AG04450 (cell line): Measurements from ENCODE around the gene ONECUT1. TPM values are rescaled to one million over a fixed set of nuclear protein-coding genes. Genes with fewer than 3 reads are reported as not detected.

Experiments used
- CTCF ChIA-PET: fragments of 300-600, 350-600 bp; formaldehyde crosslinking; extraction: SDS; loops from one replicate; lab custom pipeline; 2022; ENCODE audit warnings: antibody characterized with exemption, inconsistent platforms; lab: Charles Lee
- POLR2A ChIA-PET: fragments of 350-600 bp; formaldehyde crosslinking; extraction: SDS; loops from one replicate; lab custom pipeline; 2021; ENCODE audit warnings: antibody characterized with exemption, inconsistent platforms; lab: Yijun Ruan, JAX
- DNase-seq: peaks from one replicate; pipeline ENCODE4 v3.0.0-alpha.2; 2011; ENCODE audit warnings: low read depth, low spot score
- H3K27ac ChIP-seq: one replicate; pipeline ENCODE4 v1.5.1; 2012; ENCODE audit warnings: low read depth, low read length, control low read depth
- H3K27me3 ChIP-seq: one replicate; pipeline ENCODE4 v1.6.0; 2012; ENCODE audit warnings: low read length; ENCODE audit not compliant: control insufficient read depth, insufficient read depth
- H3K4me3 ChIP-seq: 2 replicates; pipeline ENCODE4 v1.5.1; 2011; ENCODE audit warnings: mild to moderate bottlenecking, low read depth, low read length, control low read depth
- H3K9me3 ChIP-seq: 2 replicates; pipeline ENCODE4 v1.5.1; 2012; ENCODE audit warnings: low read length; ENCODE audit not compliant: control insufficient read depth, insufficient read depth
- polyA plus RNA-seq: library from polyadenylated mRNA; depleted of rRNA; stranded (reverse); fragments of >200 nt; gene quantifications from 2 replicates; pipeline ENCODE4 v1.2.3, GENCODE V29; 2011
- TF ChIP-seq, protein P1 (sequence below): IDR thresholded peaks from 2 replicates; pipeline ENCODE4 v1.5.1; 2011; ENCODE audit warnings: low read depth, low read length, control low read depth, inconsistent platforms

ONECUT1 gene
- polyA plus RNA-seq, 1 experiment: not detected

DNA sequence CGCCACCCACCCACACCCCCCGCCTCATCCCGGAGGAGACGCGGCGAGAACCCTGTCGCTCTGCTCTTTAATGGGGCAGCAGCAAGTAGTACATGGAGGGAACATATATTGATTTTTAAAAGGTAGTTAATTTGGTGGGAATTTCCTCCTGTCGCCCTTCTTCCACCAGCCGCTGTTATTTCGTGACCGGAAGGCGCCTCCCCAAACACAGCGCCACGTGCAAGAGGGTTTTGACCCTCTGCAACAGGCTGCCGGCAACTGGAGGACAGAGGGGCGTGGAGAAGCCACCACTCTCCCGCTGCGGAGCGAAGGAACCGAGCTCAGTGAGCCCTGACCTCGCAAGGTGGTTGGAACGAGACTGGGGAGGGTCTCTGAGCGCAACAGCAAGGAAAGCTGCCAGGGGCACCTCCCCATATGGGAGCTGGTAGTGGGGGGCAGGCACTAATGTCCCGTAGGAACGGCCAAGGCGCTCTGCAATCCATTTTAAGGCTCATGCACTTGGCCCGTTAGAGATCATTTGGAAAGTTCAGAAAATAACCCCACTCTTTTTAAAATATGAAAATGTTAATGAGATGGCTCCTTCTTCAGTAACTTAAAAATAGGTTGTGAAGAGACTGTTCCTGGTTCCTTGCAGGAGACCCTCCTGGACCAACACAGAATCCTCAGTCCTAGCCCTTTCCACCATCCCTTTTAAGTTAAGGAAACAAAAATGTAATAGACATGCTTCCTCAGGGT, 4.3 kb downstream of the ONECUT1 start:
- no peak overlapping the region for H3K4me3 ChIP-seq
- H3K9me3 ChIP-seq: peaks cover 11% of the 10 kb centered on the region; the same call in 1 of the 2 replicates
- TF ChIP-seq, protein P1, sequence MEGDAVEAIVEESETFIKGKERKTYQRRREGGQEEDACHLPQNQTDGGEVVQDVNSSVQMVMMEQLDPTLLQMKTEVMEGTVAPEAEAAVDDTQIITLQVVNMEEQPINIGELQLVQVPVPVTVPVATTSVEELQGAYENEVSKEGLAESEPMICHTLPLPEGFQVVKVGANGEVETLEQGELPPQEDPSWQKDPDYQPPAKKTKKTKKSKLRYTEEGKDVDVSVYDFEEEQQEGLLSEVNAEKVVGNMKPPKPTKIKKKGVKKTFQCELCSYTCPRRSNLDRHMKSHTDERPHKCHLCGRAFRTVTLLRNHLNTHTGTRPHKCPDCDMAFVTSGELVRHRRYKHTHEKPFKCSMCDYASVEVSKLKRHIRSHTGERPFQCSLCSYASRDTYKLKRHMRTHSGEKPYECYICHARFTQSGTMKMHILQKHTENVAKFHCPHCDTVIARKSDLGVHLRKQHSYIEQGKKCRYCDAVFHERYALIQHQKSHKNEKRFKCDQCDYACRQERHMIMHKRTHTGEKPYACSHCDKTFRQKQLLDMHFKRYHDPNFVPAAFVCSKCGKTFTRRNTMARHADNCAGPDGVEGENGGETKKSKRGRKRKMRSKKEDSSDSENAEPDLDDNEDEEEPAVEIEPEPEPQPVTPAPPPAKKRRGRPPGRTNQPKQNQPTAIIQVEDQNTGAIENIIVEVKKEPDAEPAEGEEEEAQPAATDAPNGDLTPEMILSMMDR: no peak
- ChIA-PET CTCF (no interaction called here), POLR2A (no interaction called here)
- H3K27ac ChIP-seq: no peak overlapping the region
- H3K27me3 ChIP-seq: peaks cover 75% of the 10 kb centered on the region
- DNase-seq: no peak

DNA sequence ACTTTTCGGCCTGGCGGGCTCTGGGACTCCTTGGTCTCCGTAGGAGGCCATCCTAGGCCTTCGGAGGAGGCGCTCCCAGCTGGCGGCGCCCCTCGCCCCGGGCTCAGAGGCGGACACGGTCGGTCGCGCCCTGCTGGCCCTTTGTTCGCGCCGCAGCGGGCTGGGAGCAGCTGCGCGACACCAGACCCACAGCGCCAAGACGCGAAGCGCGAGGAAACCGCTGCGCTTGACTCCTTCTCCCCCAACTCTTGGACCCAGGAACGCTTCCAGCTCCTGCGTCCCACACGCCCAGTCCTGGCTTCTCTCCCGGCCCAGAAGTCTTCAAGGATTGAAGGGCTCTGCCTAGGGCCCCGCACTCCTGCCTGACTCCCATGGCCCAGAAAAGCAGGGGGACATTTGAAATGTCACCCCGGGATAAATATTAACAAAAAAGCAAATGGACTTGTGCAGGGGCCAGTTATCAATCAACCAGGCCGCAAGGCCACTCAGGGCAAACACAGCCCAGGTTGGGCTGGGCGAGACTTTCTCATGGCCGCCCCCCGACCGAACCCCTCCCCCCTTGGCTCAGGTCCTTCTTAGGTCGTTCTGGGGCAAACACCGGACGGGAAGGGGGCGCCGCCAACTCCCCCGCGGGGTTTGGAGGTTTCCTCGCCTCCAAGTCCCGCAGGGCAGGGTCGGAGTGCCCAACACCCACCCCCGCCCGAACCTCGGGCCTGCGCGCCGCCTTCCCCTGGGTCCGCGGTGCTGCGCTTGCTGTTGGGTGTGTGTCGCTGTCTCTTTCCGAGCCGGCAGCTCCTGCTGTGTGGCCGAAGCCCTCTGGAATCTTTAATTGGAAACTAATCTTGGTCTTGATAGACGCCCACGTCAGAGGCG, 5.1 kb downstream of the ONECUT1 start:
- TF ChIP-seq, protein P1: no peak
- H3K4me3 ChIP-seq: no peak overlapping the region
- peaks cover 11% of the 10 kb centered on the region; the same call in 1 of the 2 replicates for H3K9me3 ChIP-seq
- ChIA-PET POLR2A (no interaction called here), CTCF (no interaction called here)
- DNase-seq: no peak
- H3K27me3 ChIP-seq: peaks cover 70% of the 10 kb centered on the region
- H3K27ac ChIP-seq: no peak overlapping the region

DNA sequence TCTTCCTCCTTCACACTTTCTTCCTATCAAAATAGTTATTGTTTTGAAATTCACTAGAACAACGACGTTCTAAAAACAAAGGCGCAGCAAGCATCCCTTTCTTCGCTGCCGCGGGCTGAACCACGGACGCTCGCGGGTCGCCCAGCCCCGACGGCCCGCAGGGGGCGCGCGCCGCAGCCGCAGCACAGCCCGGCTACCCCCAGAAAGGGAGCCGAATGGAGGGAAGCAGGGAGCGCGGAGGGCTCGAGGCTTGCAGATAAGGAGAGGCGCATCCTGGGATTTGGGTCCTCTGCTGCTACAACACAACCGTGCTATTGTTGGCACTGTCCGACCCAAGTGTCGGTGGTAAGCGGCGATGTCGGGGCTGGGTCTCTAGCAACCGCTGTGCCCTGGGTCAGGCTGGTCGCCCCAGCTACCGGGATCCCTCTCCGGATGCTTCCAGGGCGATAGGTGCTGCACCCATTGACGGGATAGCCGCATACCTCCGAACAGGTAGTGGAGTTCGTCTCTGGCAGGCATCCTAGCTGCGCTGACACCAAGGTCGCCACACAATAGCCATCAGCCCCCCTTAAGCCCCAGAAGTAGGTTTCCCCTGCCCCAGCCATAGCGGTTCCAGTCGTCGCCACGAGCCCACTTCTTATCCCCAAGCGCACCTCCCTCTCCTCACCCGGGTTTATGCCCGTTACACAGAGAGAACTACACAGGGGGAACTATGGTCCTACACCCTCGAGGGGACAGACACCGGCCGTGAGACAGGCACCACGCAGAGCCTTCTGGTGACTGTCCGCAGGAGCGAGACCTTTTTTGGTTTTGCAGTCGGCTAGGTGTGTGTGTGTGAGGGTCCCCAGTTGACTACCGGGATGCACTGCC, 6.0 kb downstream of the ONECUT1 start:
- CTCF ChIA-PET: interaction anchor here (0.7 kb wide), 1 partner anchor 12 kb away, joined by 4 read pairs; no protein-coding TSS in a partner anchor
- POLR2A ChIA-PET: no interaction called here
- peaks cover 7% of the 10 kb centered on the region; the same call in 1 of the 2 replicates for H3K9me3 ChIP-seq
- no peak overlapping the region for H3K27ac ChIP-seq
- no peak overlapping the region for H3K4me3 ChIP-seq
- peaks cover 68% of the 10 kb centered on the region for H3K27me3 ChIP-seq
- TF ChIP-seq, protein P1: peak; percentile 34; the same call in 1 of the 2 replicates
- DNase-seq: no peak

DNA sequence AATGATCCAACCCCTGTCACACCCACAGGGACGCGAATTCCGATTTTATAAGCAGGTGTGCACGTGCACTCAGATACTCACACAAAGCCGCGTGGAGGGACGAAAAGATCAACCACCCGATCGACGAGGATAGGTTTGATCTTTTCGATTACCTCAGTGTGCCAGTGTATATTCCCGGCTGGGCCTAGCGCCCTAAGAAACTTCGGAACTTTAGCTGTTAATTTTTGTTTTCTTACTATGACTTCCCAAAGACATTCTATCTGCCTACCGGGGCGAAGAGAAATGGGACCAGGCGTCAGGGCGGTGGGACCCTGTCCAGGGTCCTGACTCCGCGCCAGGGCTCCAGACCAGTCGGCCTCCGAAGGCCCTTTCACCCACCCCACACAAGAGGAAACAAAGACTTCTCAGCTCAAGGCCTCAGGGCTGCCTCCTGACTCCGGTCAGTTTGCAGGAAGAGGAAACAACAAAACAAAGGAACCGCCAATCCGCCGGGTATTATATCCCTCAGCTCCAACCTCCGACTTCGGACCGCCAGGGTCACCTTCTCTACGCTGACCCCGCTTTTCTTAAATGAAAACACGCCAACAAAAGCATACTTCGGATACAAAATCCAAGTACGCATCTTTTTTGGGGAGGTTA, 6.8 kb downstream of the ONECUT1 start:
- Histone ChIP-seq H3K27me3 (peaks cover 64% of the 10 kb centered on the region), H3K27ac (peak overlapping the region; percentile 21), H3K4me3 (no peak overlapping the region), H3K9me3 (peaks cover 4% of the 10 kb centered on the region; the same call in 1 of the 2 replicates)
- no peak for DNase-seq
- ChIA-PET POLR2A (no interaction called here), CTCF (interaction anchor here (0.5 to 1.0 kb wide), 3 partner anchors 11 to 346 kb away, joined by 4 read pairs; no protein-coding TSS in a partner anchor)
- TF ChIP-seq, protein P1: no peak
